HCT116 (cell line): ENCODE results near the gene SPATA25.

Experiments
- SIN3A ChIP-seq: IDR thresholded peaks from 2 replicates; pipeline ENCODE4 v1.6.1; 2012; ENCODE audit warnings: low read depth
- ZFX ChIP-seq: fragments of 450-650 bp; IDR thresholded peaks from 2 replicates; pipeline ENCODE4 v1.6.1; 2017

- no peak for TF ChIP-seq ZFX
- no peak for TF ChIP-seq SIN3A
Measured at GRCh38 chr20:45851501-45851900, 35.9 kb downstream of the SPATA25 start.
